Umbilical cord (tissue), 2 donors: ENCODE data around the gene TNS4. TPM values are rescaled to one million over a fixed set of nuclear protein-coding genes. Genes with fewer than 3 reads are reported as not detected.

Experiments used
- DNase-seq: peaks from one replicate; pipeline ENCODE4 v3.0.0-alpha.2; 2015; ENCODE audit warnings: low spot score
- total RNA-seq: library from RNA; depleted of rRNA; stranded (reverse); fragments of >200 nt; gene quantifications from one replicate; pipeline ENCODE4 v1.2.3, GENCODE V29; 2014; ENCODE audit warnings: low replicate concordance; ENCODE audit not compliant: insufficient read depth

The TNS4 gene
- total RNA-seq, 1 donor from 2014 or later, result 7.0 TPM

DNA sequence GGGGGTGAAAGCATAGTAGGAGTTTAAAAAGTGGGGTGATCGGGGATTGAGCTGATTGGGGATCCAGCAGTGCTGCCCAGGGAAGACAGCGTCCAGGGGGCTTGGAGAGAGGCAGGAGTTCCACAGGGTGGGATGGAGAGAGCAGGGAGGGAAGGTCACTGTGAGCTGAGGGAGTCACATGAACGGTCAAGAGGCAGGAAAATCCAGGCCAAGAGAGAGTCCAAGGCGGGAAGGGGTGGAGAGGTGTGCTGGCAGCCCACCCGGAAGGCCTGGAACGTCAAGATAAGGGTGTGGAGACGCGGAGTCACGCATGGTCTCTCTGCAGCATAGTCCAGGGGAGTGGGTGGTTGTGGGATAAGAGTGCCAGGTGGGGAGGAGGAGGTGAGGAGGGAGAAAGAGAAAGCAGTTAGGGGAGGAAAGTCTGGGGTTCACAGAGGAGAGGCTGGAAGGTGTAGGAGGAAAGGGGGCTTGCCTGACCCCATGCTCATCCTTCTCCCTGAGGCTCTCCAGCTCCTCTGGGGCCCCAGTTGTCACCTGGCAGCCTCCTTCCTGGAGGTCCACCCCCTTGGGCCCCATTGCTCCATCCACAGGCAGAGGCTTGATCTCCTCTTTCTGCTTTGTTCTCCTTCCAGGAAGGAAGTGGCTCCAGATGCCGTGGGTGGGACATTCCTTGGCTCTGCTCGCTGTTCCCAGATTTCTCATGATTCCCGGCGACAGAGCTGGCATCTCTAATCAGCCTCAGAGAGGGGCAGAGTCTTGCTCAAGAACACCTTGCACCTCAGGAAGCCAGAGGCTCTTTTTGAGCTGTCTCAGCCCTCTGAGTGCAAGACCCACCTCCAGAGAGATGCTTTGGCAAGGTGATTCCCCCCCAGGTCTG is 35.1 kb upstream of the TNS4 start:
- peak; percentile 72 for DNase-seq

DNA sequence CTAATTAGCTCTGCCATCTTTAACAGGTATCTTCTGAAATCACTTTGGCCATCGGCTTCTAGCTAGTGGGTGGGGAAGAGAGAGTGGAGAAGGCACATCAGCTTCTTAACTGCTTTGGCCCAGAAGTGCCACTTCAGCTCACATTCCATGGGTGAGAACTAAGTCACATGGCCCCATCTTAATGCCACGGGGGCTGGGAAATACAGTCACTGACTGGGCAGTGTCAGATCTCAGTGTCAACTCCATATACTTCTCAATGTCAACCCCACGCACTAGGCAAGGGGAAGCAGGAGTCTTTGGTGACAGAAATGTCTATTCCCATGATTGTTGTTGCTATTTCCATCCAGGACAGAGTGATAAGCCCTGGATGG is 34.5 kb upstream of the TNS4 start:
- peak; percentile 56 for DNase-seq

DNA sequence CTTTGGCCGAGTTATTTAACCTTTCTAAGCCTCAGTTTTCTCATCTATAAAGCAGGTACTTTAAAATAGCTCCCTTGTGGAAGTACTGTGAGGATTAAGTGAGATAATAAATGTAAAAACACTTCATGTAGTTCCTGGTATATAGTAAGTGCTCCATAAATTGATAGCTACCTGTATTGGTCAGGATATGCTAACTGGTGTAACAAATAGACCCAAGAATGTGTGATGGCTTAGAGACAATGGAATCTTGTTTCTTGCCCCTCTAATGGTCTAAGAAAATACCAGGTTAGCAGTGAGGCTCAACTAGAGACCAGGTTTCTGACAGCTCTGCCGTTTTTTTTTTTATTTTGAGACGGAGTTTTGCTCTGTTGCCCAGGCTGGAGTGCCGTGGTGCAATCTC is 34.0 kb upstream of the TNS4 start:
- no peak for DNase-seq

DNA sequence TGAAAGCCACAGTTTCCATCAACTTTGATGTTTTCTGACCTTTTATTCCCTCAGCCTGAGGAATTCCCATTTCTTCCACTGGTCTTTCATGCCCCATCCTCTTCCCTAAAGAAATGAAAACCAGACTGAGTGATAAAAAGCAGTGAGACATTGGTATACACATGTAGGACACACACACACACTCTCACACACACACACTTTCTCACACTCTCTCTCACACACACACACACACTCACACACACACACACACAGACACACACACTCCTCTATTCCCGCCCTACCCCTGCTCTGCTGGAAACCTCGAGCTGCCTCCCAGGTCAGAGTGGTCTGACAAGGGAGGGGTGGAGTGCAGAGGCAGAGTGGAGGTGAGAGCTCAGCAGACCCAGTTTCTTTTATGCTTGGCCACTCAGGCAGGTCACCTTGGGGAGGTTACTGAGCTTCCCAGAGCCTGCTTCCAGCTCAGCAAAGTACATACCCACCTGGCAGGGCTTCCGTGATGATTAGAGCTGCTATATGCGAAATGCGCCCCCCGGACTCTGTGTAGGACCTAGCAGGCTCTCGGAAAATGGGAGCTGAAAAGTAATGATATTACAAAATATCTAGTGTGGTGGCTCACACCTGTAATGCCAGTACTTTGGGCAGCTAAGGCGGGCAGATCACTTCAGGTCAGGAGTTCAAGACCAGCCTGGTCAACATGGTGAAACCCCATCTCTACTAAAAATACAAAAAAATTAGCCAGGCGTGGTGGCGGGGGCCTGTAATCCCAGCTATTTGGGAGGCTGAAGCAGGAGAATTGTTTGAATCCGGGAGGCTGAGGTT is 33.2 kb upstream of the TNS4 start:
- DNase-seq, result peak; percentile 87

DNA sequence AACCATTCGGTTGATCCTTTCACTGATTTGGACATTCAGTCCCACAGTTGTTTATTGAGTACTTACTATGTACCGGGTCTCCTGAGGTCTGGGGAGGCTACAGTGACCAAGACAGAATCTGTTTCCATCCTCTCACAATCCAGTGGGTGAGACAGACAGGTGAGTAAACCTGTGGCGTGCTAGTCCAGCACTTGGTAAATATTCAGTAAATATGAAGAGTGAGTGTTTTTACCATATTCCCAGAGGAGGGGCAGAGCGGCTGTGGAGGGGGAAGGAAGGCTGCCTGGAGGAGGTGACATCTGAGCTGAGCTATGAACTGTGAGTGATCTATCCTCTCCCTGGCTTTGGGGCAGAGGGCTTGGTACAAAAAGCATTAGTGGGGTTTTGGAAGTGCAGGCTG is 32.5 kb upstream of the TNS4 start:
- no peak for DNase-seq

DNA sequence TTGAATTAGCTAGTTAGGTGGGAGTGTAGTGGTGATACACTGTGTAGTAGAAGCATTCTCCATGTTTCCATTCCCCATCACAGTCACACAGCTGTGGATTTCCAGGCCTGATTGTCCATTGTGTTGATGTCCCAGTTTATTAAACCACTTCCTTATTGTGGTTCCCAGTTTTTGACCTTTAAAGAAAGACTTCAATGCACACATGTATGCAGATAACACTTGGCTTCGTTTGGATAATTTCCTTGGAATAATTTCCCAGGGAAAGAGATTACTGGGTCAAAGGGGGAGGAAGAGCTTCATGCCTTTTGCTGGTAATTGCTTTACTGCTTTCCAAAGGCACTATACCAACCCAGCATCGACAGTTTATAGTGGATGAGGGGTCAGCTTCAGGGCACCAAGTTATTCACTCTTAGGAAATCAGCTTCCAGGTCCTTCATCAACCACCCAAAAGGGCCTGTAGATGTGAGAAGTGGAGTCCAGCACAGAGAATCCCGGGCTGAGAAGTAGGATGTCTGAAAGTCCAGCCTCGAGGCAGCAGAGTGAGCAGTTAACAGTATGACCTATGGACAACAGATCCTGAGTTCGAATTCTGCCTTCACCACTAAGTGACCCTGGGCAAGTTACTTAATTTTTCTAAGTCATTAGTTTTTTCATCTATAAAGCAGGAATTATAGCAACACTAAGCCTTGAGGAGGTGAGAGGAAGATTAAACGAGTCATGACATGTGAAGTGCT is 31.3 kb upstream of the TNS4 start:
- DNase-seq, result no peak

DNA sequence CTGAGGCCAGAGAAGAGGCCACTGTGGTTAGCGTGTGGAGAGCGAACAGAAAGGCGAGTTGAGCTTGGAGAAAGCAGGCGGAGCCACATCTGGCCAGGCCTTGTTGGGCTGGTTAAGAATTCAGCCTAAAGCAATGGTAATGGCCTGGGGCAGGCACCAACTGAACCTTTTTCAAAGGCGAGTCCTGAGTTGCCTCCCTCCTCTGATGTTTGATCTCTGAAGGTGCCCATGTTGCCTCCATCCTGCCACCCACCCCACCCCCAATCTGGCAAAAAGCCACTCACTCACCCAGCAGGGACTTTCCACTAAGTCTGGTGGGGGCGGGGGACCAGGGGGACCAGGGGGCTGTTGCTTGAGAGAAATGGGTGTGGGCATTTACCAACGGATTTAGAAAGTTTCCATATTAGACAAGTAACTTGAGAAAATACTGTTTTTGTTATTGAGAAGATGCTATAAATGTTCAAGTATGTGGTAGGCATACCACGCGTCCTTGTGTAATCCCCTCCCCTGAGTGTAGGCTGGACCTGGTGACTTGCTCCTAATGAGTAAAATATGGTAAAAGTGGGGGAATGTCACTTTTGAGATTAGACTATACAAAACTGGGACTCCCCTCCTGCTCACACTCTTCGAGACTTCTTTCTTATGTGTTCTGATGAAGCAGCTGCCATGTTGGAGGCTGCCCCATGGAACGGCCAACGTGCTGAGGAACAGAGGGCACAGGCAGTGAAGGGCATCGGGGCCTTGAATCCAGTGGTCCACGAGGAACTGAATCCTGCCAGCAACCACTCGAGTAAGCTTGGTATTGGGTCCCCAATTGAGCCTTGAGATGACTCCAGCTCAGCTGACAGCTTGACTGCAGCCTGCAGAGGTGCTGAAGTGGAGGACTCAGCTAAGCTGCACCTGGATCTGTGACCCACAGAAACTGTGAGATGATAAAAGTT is 29.9 kb upstream of the TNS4 start:
- DNase-seq, result no peak

DNA sequence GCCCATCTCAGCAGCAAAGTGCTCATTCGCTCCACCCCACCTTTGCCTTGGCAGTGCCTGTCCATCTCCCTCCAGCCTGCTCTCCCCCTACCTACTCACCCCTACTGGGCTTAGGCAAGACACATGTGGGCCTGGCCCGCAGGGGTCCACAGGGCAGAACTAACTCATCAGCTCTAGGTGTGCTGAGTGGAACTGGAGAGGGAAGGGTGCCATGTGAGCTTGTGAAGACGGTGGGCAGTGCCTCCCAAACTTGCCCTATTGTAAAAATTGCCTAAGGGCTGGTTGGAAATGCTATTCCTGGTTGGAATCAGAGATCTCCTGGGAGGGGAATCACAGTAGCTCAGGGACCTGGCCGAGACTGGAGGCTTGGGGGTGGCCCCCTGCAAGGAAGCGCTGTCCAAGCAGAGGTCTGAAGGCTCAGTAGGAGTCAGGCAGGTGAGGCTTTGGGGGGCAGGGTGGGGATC is 29.1 kb upstream of the TNS4 start:
- no peak for DNase-seq

DNA sequence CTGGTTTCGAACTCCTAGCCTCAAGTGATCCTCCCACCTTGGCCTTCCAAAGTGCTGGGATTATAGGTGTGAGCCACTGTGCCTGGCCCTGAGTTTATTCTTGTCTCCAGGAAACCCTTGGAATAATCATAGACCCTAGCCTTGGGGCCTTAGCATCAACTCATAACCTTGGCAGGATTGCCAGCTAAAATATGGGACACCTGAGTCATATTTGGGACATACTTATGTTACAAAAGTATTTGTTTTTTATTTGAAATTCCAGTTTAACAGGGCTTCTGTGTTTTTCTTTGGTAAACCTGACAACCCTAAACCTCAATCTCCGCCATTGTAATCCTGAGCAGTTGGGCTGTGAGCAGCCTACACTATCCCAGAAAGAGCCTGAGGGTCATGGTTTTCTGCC is 28.6 kb upstream of the TNS4 start:
- no peak for DNase-seq

DNA sequence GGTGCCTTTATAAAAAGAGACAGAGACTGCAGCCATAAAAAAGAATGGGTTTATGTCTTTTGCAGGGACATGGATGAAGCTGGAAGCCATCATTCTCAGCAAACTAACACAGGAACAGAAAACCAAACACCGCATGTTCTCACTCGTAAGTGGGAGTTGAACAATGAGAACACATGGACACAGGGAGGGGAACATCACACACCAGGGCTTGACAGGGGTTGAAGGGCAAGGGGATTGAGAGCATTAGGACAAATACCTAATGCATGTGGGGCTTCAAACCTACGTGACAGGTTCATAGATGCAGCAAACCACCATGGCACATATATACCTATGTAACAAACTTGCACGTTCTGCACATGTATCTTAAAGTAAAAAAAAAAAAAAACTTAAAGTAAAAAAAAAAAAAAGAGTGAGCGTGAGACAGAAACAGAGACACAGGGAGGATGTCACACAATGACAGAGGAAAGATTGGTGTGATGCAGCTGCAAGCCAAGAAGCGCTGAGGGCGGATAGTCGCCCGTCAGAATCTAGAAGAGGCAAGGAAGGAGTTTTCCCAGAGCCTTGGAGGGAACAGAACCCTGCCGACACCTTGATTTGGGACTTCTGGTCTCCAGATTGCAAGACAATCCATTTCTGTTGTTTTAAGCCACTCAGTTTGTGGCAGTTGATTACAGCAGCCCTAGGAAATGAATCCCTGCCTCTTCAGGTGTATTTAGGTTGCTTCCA is 27.4 kb upstream of the TNS4 start:
- DNase-seq, result no peak

DNA sequence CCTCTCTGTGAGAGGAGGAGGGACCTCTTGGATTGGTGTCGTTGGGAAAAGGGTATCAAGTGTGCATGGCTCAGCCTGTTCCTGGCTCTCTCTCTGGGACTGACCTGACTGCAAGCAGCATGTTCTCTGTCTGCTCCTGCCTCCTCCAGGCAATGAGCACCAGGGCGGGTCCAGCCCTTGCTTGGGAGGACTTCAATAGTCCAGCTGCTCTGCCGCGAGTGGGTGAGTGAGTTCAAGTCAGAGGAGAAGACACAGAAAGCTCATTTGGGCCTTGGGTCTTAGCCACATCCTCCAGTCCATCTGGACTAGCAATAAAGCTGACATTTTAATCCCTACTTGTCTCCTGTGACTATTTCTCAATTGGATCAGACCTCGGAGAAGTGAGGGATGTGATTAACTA is 25.2 kb upstream of the TNS4 start:
- no peak for DNase-seq

DNA sequence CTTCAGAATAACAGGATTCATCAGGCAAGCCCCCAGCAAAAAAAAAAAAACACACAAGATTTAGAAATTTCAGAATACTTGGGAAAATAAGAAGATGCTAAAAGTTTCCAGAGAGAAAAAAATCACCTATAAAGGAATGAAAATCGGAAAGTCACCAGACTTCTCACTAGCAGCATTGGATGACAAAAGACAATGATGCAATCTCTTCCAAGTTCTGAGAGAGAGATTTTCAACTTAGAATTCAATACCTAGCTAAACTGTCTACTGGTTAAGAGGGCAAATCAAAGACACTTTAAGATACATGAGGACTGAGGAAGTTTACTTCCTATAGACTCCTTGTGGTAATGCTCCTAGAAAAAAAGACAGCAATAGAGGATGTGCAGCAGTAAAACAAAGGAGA is 23.9 kb upstream of the TNS4 start:
- no peak for DNase-seq

DNA sequence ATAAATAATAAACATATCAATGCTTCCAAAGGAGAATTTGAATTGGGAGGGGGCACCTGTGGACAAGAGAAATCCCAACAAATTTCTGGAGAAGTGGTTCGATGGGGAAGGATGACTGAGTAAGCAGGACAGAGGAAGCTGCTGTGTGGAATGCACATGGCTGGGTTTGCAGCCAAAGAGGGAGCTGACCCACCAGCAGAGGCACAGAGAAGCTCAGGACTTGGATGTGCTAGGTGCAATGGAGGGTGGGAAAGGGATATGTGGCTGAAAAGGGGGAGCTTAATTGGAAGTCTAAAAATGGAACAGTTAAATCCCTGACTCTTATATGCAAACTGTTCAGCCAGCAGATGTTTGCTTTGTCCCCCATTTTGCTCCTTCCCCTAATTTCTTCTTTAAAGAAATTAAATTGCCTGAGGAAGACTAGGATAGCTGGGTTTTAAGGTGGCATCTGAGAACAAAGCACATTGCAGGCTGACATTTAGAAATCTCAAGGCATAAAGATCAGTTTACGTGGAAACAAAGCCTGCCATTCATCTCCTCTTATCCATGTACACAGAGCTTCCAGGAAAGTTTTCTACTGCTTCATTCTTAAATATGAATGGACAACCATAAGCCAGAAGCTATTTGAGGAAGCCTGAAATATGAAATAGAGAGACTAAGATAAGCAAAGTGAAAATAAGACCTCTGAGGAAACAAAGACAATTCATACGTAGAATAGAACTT is 23.0 kb upstream of the TNS4 start:
- DNase-seq, result no peak

DNA sequence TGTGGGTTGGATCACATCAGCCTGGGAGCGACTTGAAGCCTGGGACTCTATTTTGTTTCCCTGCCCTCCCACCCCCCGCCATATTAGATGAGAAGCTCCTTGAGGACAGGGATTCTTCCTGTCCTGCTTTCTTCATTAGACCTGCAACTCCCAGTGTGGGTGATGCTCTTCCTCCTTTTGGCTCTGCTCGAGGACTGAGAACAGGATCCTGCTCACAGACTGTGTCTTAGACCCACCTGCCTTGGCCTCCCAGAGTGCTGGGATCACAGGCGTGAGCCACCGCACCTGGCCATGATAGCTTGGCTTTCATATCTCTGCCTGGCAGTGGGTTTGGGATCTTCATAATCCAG is 21.5 kb upstream of the TNS4 start:
- DNase-seq, result no peak

DNA sequence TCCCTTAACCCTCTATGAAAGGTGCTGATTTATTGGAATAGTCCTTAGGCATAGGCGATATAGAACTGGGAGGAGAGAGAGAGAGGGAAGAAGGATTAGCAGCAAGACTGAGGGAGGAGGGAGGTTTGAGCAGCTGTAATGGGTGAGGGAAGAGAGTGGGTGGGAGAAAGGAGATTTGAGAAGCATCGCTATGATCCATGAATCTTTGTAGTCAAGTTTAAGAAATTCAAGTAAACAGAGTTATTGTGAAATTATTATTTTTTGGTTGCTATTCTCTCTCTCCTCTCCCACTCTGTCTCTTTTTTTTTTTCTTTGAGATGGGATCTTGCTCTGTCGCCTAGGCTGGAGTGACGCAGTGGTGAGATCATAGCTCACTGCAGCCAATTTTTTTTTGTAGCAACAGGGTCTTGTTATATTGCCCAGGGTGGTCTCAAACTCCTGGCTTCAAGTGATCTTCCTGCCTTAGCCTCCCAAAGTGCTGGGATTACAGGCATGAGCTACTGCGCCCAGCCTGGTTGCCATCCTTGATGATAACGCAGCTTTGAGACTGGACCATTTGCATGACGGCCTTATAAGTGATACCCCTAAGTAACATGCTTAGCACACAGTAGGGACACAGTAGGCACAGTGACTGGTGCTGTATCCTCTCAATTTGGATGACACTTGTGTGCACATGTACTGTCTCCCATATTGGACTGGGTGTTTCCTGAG is 21.0 kb upstream of the TNS4 start:
- DNase-seq, result no peak

DNA sequence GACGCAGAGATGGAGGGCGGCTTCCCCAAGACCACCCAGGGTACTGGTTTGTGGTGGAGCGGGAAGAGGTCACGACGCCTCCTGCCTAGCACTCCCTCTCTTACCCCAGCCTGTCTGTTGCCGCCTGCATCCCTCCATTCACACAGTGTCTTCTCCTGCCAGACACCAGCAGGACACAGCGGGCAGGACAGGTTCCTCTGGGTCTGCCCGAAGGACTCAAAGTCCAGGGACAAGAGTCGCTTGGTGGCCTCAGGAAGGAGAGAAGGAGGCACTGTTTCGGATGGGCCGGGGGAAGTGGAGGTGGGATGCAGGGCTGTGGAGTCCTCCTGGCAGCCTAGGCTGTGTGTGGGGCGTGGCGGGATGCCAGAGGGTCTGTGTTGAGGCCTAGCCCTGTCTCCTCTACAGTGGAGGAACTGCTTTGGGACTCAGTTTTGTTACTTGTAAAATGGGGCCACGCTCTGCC is 19.6 kb upstream of the TNS4 start:
- DNase-seq, result no peak

DNA sequence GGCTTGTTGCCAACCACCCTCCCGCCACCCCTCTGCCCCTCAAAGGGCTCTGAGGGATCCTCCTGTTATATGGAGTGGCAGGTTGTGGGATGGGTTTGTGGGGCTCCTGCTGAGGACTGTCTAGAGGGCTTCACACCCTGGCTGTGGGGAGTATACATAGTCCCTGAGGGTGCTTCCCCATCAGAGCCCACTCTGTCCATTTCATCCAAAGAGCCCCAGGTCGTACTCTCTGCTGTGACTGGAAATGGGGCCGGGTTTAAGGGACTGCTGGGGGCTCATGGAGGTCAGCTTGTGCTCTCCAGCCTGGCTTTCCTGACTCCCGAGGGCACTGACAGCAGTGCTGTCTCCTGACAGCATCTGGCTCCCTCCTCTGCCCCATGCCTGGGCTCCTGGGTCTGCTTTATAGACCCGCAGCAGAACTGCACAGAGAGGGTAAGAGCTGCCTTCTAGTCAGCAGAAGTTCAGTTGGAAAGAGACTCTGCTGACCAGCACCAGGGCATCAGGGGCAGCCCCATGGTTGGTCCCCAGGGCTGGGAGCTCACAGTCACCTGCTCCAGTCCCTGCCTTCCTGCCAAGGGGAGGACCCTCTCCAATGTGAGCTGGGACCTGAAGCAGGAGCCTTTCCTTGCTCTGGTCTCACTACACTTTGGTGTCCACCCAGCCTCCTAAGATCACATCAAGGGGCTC is 17.8 kb upstream of the TNS4 start:
- no peak for DNase-seq

DNA sequence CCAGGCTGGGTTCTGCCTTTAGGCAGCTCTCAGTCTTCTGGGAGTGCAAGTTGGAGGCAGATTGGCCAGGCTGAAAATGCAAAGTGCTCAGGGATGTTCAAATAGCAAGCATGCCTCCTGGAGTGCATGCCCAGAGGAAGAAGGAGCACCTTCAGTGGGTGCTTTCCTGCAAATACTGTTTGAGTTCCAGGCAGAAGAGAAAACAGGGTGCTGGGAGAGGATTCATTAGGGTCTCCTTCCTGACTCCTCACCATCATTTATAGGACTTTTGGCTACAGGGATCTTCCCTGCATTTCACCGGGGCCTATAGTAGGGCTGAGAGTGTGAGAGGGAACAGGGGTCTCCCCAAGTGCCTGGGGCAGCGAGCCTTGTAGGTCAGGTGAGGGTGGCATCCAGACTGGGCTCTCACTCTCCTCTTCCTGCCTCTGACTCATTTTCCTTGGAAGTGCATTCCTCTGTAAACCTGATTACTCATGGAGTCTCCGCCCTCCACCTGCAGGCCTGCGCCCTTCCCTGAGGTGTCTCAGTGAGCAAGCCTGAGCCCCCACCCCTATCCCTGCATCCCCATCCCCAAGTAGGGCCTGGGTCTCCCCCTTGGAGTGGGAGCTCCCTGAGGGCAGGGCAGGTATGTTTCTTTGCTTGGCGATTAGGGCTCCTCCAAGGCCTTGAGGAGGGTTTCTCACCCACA is 17.1 kb upstream of the TNS4 start:
- no peak for DNase-seq
